Thoracic aorta (tissue), 2 donors: ENCODE data around the gene CISD2. TPM values are rescaled to one million over a fixed set of nuclear protein-coding genes. Genes with fewer than 3 reads are reported as not detected.

Source experiments
- ATAC-seq: fragments of 150-250 bp; one replicate; pipeline ENCODE4 v1.8.0; 2017; ENCODE audit warnings: low read depth; ENCODE audit not compliant: insufficient number of reproducible peaks, low FRiP score
- DNase-seq: peaks from one replicate; pipeline ENCODE4 v3.0.0-alpha.2; 2020; ENCODE audit warnings: low spot score
- H3K27ac ChIP-seq, 2 donors: fragments of 200-600 bp; sonication (generic); 1 replicate in 1 of 2; 2 replicates in 1 of 2; pipeline ENCODE4 v1.5.1; 2016; ENCODE audit warnings: mild to moderate bottlenecking in 2 of 2, moderate library complexity in 2 of 2
- H3K27me3 ChIP-seq: fragments of 200-600 bp; sonication (generic); replicated peaks from 2 replicates; pipeline ENCODE4 v1.6.0; 2016; ENCODE audit warnings: mild to moderate bottlenecking; ENCODE audit not compliant: insufficient read depth
- H3K36me3 ChIP-seq: fragments of 200-600 bp; sonication (generic); one replicate; pipeline ENCODE4 v1.5.1; 2016
- H3K4me1 ChIP-seq, 2 donors: fragments of 200-600 bp; sonication (generic); 1 replicate in 1 of 2; 2 replicates in 1 of 2; pipeline versions ENCODE4 v1.5.1 to v1.6.0; 2016; ENCODE audit warnings: low read depth in 2 of 2, mild to moderate bottlenecking in 1 of 2; ENCODE audit not compliant: control insufficient read depth in 1 of 2
- H3K4me3 ChIP-seq: fragments of 200-600 bp; sonication (generic); 2 replicates; pipeline ENCODE4 v1.5.1; 2016; ENCODE audit warnings: mild to moderate bottlenecking
- H3K9me3 ChIP-seq: fragments of 200-600 bp; sonication (generic); 2 replicates; pipeline ENCODE4 v1.5.1; 2016
- total RNA-seq, 2 donors: library from RNA; depleted of rRNA; stranded (reverse); fragments of >200 nt; gene quantifications; one replicate each; pipeline versions ENCODE4 v1.1.0 to v1.2.3, GENCODE V29; 2016
- TF ChIP-seq, protein P1 (sequence below): fragments of 200-600 bp; sonication (generic); IDR thresholded peaks from one replicate; pipeline ENCODE4 v1.5.1; 2019; ENCODE audit warnings: antibody characterized with exemption

Gene CISD2
- total RNA-seq, 2 donors from 2014 or later, result 4.9 to 10.2 TPM

DNA sequence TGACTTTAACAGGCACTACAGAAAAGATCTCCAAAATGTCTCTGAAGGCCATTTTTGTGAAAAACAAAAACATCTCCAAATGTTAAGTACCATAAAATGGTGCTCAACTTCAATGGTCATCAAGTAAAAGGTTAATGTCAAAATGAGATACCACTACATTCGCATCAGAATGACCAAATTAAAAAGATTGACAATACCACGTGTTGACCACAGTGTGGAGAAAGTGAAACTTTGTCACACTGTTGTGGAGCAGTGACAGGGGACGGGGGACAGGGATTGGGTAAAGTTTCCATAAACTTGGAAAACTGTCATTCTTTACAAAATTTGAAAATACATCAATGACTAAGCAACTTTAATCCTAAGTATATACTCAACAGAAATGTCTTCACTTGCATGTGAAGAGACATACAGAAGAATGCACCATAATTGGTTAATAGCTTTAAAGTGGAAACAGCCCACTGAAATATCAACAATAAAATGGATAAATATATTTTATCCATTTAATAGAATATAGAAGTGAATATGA lies 19.1 kb upstream of the CISD2 start:
- Histone ChIP-seq H3K36me3 (no peaks in the 10 kb centered on the region), H3K4me3 (no peak overlapping the region), H3K27ac (no peak overlapping the region), H3K27me3 (no peaks in the 10 kb centered on the region), H3K9me3 (no peaks in the 10 kb centered on the region), H3K4me1 (no peaks in the 10 kb centered on the region)
- ATAC-seq, result no peak
- TF ChIP-seq, protein P1, sequence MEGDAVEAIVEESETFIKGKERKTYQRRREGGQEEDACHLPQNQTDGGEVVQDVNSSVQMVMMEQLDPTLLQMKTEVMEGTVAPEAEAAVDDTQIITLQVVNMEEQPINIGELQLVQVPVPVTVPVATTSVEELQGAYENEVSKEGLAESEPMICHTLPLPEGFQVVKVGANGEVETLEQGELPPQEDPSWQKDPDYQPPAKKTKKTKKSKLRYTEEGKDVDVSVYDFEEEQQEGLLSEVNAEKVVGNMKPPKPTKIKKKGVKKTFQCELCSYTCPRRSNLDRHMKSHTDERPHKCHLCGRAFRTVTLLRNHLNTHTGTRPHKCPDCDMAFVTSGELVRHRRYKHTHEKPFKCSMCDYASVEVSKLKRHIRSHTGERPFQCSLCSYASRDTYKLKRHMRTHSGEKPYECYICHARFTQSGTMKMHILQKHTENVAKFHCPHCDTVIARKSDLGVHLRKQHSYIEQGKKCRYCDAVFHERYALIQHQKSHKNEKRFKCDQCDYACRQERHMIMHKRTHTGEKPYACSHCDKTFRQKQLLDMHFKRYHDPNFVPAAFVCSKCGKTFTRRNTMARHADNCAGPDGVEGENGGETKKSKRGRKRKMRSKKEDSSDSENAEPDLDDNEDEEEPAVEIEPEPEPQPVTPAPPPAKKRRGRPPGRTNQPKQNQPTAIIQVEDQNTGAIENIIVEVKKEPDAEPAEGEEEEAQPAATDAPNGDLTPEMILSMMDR, result no peak
- DNase-seq, result no peak

DNA sequence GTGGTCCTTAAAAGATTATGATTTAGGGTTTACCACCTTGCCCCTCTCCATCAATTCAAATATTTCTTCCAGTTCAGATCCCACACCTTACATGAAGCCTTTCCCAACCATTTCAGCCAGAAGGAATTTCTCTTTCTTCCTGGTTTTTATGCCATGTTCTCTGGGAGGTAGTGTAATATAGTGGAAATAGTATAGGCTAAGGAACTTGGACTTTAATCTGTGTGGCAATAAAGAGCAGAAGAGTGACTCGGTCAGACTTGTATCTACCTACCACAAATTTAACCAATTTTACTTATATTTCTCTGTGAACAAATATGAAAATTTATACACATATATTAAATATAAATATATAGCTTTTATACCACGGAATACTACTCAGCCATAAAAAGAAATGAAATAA lies 18.4 kb upstream of the CISD2 start:
- Histone ChIP-seq H3K9me3 (no peaks in the 10 kb centered on the region), H3K4me1 (no peaks in the 10 kb centered on the region), H3K27me3 (no peaks in the 10 kb centered on the region), H3K36me3 (no peaks in the 10 kb centered on the region), H3K27ac (no peak overlapping the region), H3K4me3 (no peak overlapping the region)
- ATAC-seq (no peak), DNase-seq (no peak)
- TF ChIP-seq, protein P1, result no peak

DNA sequence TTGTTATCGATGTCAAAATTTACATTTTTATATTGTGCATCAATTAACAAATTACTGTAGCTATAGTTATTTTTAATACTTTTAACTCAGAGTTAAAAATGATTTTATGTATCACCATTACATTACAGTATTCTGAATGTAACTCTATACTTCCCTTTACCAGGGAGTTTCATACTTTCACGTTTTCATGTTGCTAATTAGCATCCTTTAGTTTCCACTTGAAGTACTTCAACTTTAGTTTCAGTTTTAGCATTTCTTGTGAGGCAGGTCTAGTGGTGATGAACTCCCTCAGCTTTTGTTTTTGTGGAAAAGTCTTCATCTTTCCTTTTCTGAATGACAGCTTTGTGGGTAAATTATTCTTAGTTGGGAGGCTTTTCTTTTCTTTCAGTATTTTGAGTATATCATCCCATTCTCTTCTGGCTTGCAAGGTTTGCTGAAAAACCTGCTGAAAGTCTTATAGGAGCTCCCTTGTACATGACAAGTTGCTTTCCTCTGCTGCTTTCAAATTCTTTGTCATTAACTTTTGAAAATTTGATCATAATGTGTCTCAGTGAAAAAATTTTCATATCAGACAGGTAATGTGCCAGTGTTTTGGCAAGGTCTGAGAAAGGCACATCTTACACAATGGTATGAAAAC lies 9.8 kb upstream of the CISD2 start:
- no peaks in the 10 kb centered on the region for H3K36me3 ChIP-seq
- H3K4me3 ChIP-seq, result no peak overlapping the region
- ATAC-seq (no peak), DNase-seq (no peak)
- peaks cover 7% of the 10 kb centered on the region for H3K9me3 ChIP-seq
- no peak overlapping the region for H3K27ac ChIP-seq
- no peaks in the 10 kb centered on the region for H3K4me1 ChIP-seq
- no peaks in the 10 kb centered on the region for H3K27me3 ChIP-seq
- TF ChIP-seq, protein P1, result no peak

DNA sequence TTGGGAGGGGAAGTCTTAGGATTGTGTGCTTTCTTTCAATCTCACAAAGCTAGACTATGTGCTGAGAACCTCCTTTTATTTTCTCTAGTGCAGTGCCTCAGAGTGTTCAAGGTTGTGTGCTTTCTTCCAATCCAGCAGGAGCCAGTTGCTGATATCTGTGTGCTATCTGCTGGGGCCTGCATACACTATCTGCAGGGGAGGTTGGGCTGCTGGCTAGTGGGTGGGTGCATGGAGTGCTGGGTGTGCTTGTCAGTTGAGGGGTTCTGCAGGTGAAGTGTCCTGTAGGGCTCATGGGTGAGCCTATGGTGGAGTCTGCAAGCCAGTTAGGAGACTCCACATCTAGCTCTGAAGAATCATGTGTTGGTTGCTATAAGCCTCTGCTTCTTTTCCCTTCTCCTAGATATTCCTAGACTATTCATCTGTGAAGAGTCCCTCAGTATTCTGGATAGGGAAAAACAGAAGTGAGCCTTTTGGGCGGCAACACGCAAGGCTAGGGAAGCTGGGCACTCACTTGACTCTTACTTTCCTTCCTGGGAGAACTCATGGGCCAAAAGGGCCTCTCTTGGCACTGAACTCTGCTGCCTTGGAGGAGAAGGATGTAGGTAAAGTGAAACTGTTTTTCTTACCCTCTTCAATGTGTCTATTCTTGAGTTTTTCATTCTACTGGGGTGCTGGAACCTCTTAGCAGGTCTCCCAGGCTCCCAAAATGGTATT lies 8.0 kb upstream of the CISD2 start:
- Histone ChIP-seq H3K4me3 (no peak overlapping the region), H3K36me3 (no peaks in the 10 kb centered on the region), H3K4me1 (no peaks in the 10 kb centered on the region), H3K9me3 (peaks cover 7% of the 10 kb centered on the region), H3K27ac (no peak overlapping the region), H3K27me3 (no peaks in the 10 kb centered on the region)
- ATAC-seq, result no peak
- DNase-seq, result no peak
- TF ChIP-seq, protein P1, result no peak

DNA sequence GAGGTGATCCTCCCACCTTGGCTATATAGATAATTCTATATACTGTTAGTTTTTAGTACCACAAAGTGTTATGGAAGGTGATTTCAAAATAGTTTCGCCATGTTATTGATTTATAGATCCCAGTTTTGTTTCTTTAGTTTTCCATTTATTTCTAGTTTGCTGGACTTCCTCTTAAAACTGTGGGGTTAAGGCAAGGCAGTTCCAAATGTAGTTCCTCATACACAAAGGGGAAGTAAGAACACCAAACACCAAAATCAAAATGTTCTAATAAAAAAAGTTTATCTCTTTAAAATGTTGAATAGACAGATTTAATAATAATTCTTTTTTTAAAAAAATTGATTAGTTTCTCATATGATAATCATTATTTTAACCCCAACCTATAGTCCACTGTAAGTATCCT lies 6.8 kb upstream of the CISD2 start:
- H3K9me3 ChIP-seq, result peaks cover 7% of the 10 kb centered on the region
- TF ChIP-seq, protein P1, result no peak
- H3K4me3 ChIP-seq, result no peak overlapping the region
- H3K36me3 ChIP-seq, result no peaks in the 10 kb centered on the region
- ATAC-seq, result no peak
- H3K4me1 ChIP-seq, result no peaks in the 10 kb centered on the region
- H3K27me3 ChIP-seq, result no peaks in the 10 kb centered on the region
- no peak for DNase-seq
- no peak overlapping the region for H3K27ac ChIP-seq
